Measurements from ENCODE around the gene RAB11FIP2.

- TF ChIP-seq CTCF (IDR thresholded peaks at IDR 0.05 in 4 of 5, conservative IDR thresholded peaks at IDR 0.05 in 1 of 5) (no peak), POLR2A (IDR thresholded peaks at IDR 0.05) (no peak)
Measured at GRCh38 chr10:117994771-117995170, 52.0 kb downstream of the RAB11FIP2 start.
